Stimulated activated CD4-positive, alpha-beta T cell treated with anti-CD3 and anti-CD28 coated beads, Interleukin-15, amount 100 ng/mL, for 1 hour (primary cell): ENCODE data around the gene ABCG8.

ENCODE experiments used
- DNase-seq, 2 donors: peaks; one replicate each; pipeline ENCODE4 v3.0.0-alpha.2; 2020; ENCODE audit warnings: low read depth in 1 of 2, low spot score in 1 of 2

The ABCG8 gene

GRCh38 chr2:43825841-43826240 lies 12.9 kb upstream of the ABCG8 start:
- no peak for DNase-seq

- no peak for DNase-seq
These were observed 12.2 kb upstream of the ABCG8 start for GRCh38 chr2:43826305-43827250.

- no peak for DNase-seq
These were observed 7.1 kb upstream of the ABCG8 start for GRCh38 chr2:43831543-43832294.

- no peak for DNase-seq
These were observed 6.3 kb upstream of the ABCG8 start for GRCh38 chr2:43832457-43832856.

- no peak for DNase-seq
These were observed 1.7 kb upstream of the ABCG8 start for GRCh38 chr2:43837033-43837432.

- no peak for DNase-seq
These were observed 776 bp upstream of the ABCG8 start for GRCh38 chr2:43837831-43838559.

GRCh38 chr2:43839776-43840564 lies 1.2 kb downstream of the ABCG8 start:
- DNase-seq = no peak

GRCh38 chr2:43840965-43841364 lies 2.2 kb downstream of the ABCG8 start:
- no peak for DNase-seq

GRCh38 chr2:43841949-43842865 lies 3.4 kb downstream of the ABCG8 start:
- no peak for DNase-seq

- DNase-seq = no peak
These were observed 4.1 kb downstream of the ABCG8 start for GRCh38 chr2:43842866-43843226.

GRCh38 chr2:43845181-43845580 lies 6.4 kb downstream of the ABCG8 start:
- DNase-seq = no peak

GRCh38 chr2:43846140-43846793 lies 7.5 kb downstream of the ABCG8 start:
- no peak for DNase-seq

GRCh38 chr2:43848214-43848613 lies 9.4 kb downstream of the ABCG8 start:
- DNase-seq = no peak

GRCh38 chr2:43851011-43851980 lies 12.5 kb downstream of the ABCG8 start:
- no peak for DNase-seq

GRCh38 chr2:43852196-43852730 lies 13.5 kb downstream of the ABCG8 start:
- DNase-seq = no peak

GRCh38 chr2:43853141-43854081 lies 14.6 kb downstream of the ABCG8 start:
- DNase-seq = no peak

GRCh38 chr2:43854671-43855070 lies 15.9 kb downstream of the ABCG8 start:
- no peak for DNase-seq
